WERI-Rb-1 (cell line): ENCODE results near the gene CDYL.

ENCODE experiments used
- DNase-seq: peaks from one replicate; pipeline ENCODE4 v3.0.0-alpha.2; 2020
- H3K27ac ChIP-seq: fragments of 250-450 bp; sonication (Bioruptor Pico); 2 replicates; pipeline ENCODE4 v1.5.1; 2020; ENCODE audit warnings: mild to moderate bottlenecking, moderate library complexity
- H3K27me3 ChIP-seq: fragments of 250-450 bp; sonication (Bioruptor Pico); 2 replicates; pipeline ENCODE4 v1.5.1; 2021; ENCODE audit warnings: mild to moderate bottlenecking, low read depth, moderate library complexity; ENCODE audit not compliant: insufficient read depth, severe bottlenecking
- H3K36me3 ChIP-seq: fragments of 250-450 bp; sonication (Bioruptor Pico); 2 replicates; pipeline ENCODE4 v1.5.1; 2020; ENCODE audit warnings: mild to moderate bottlenecking, moderate library complexity
- H3K4me3 ChIP-seq: 2 replicates; pipeline ENCODE4 v1.5.1; 2011; ENCODE audit warnings: low read depth, mild to moderate bottlenecking, control low read depth, low read length
- H3K9me3 ChIP-seq: fragments of 250-450 bp; sonication (Bioruptor Pico); 2 replicates; pipeline ENCODE4 v1.5.1; 2021; ENCODE audit warnings: mild to moderate bottlenecking, moderate library complexity; ENCODE audit not compliant: severe bottlenecking
- CTCF ChIP-seq: IDR thresholded peaks from 2 replicates; pipeline ENCODE4 v1.5.1; 2011; ENCODE audit warnings: low read depth, mild to moderate bottlenecking, control low read depth, inconsistent platforms, low read length

CDYL gene

GRCh38 chr6:4776131-4776492 lies at the start of gene CDYL:
Gene CDYL (plus strand): TSS chr6:4776404. CDS start chr6:4776784, 380 bp downstream.
- TF ChIP-seq CTCF, result no peak
- Histone ChIP-seq H3K36me3 (no peaks in the 10 kb centered on the region), H3K4me3 (peak within 1 kb of the TSS; percentile 54), H3K9me3 (peaks cover 9% of the 10 kb centered on the region), H3K27ac (peak within 1 kb of the TSS; percentile 76), H3K27me3 (peaks cover 35% of the 10 kb centered on the region)
- peak; percentile 94 for DNase-seq

- H3K27ac ChIP-seq, result no peak overlapping the region
- H3K9me3 ChIP-seq, result peaks cover 20% of the 10 kb centered on the region
- H3K27me3 ChIP-seq, result peaks cover 8% of the 10 kb centered on the region
- no peak for TF ChIP-seq CTCF
- H3K36me3 ChIP-seq, result no peaks in the 10 kb centered on the region
- H3K4me3 ChIP-seq, result no peak overlapping the region
- no peak for DNase-seq
Measured at GRCh38 chr6:4726645-4727044, 49.6 kb upstream of the CDYL start.

GRCh38 chr6:4727217-4727616 lies 49.0 kb upstream of the CDYL start:
- peaks cover 10% of the 10 kb centered on the region for H3K27me3 ChIP-seq
- no peak overlapping the region for H3K4me3 ChIP-seq
- H3K36me3 ChIP-seq, result no peaks in the 10 kb centered on the region
- no peak overlapping the region for H3K27ac ChIP-seq
- H3K9me3 ChIP-seq, result peaks cover 17% of the 10 kb centered on the region
- no peak for DNase-seq
- TF ChIP-seq CTCF, result no peak

- Histone ChIP-seq H3K27me3 (peaks cover 11% of the 10 kb centered on the region), H3K4me3 (no peak overlapping the region), H3K36me3 (no peaks in the 10 kb centered on the region), H3K9me3 (peaks cover 17% of the 10 kb centered on the region), H3K27ac (no peak overlapping the region)
- DNase-seq, result no peak
- TF ChIP-seq CTCF, result peak; percentile 26; the same call in 1 of the 2 replicates
Measured at GRCh38 chr6:4727671-4728435, 48.4 kb upstream of the CDYL start.

- no peak for DNase-seq
- no peaks in the 10 kb centered on the region for H3K36me3 ChIP-seq
Measured at GRCh38 chr6:4728436-4728769, 47.8 kb upstream of the CDYL start.

More at GRCh38 chr6:4728436-4728769, 47.8 kb upstream of the CDYL start:
- no peak for TF ChIP-seq CTCF
- Histone ChIP-seq H3K4me3 (no peak overlapping the region), H3K27ac (no peak overlapping the region), H3K9me3 (peaks cover 17% of the 10 kb centered on the region), H3K27me3 (peaks cover 12% of the 10 kb centered on the region)
